Type B pancreatic cell (in vitro differentiated cells): Measurements from ENCODE around the gene ZDHHC20. TPM values are rescaled to one million over a fixed set of nuclear protein-coding genes. Genes with fewer than 3 reads are reported as not detected.
A peak's percentile ranks its signal among the peaks of the same experiment; 100 is the strongest.
"Not testable (repeated sequence)": the region's sequence is repeated elsewhere in the genome, so short reads cannot be mapped to it uniquely, and the experiment has no call there.

Experiments
- DNase-seq: peaks from one replicate; pipeline ENCODE4 v3.0.0; 2021; ENCODE audit warnings: mixed read lengths; ENCODE audit not compliant: unreplicated experiment; ENCODE audit errors: extremely low spot score
- H3K27ac Mint-ChIP-seq: 2 replicates; pipeline ENCODE4 v1.8.0; 2021; ENCODE audit warnings: mild to moderate bottlenecking, mixed read lengths
- H3K27me3 Mint-ChIP-seq: 2 replicates; pipeline ENCODE4 v1.8.0; 2021; ENCODE audit warnings: mixed read lengths
- H3K36me3 Mint-ChIP-seq: 2 replicates; pipeline ENCODE4 v1.8.0; 2021; ENCODE audit warnings: mixed read lengths
- H3K4me1 Mint-ChIP-seq: one replicate; pipeline ENCODE4 v1.8.0; 2021; ENCODE audit warnings: mixed read lengths; ENCODE audit not compliant: unreplicated experiment
- H3K4me3 Mint-ChIP-seq: 2 replicates; pipeline ENCODE4 v1.8.0; 2021; ENCODE audit warnings: mild to moderate bottlenecking, mixed read lengths
- H3K9me3 Mint-ChIP-seq: 2 replicates; pipeline ENCODE4 v1.8.0; 2021; ENCODE audit warnings: mixed read lengths
- total RNA-seq: library from RNA; stranded (reverse); gene quantifications from 2 replicates; pipeline ENCODE4 v1.2.1, GENCODE V29; 2021; ENCODE audit warnings: low replicate concordance
- TF ChIP-seq, protein P1 (sequence below): fragments of 200-600 bp; sonication (generic); conservative IDR thresholded peaks from 2 replicates; pipeline ENCODE4 v1.5.0; 2021; ENCODE audit warnings: antibody characterized with exemption, mild to moderate bottlenecking

The ZDHHC20 gene
- total RNA-seq, 1 donor from 2014 or later = 78.2 TPM

GRCh38 chr13:21399741-21400140 is 59.4 kb downstream of the ZDHHC20 start:
- TF ChIP-seq, protein P1, sequence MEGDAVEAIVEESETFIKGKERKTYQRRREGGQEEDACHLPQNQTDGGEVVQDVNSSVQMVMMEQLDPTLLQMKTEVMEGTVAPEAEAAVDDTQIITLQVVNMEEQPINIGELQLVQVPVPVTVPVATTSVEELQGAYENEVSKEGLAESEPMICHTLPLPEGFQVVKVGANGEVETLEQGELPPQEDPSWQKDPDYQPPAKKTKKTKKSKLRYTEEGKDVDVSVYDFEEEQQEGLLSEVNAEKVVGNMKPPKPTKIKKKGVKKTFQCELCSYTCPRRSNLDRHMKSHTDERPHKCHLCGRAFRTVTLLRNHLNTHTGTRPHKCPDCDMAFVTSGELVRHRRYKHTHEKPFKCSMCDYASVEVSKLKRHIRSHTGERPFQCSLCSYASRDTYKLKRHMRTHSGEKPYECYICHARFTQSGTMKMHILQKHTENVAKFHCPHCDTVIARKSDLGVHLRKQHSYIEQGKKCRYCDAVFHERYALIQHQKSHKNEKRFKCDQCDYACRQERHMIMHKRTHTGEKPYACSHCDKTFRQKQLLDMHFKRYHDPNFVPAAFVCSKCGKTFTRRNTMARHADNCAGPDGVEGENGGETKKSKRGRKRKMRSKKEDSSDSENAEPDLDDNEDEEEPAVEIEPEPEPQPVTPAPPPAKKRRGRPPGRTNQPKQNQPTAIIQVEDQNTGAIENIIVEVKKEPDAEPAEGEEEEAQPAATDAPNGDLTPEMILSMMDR = no peak
- Mint-ChIP-seq H3K4me1 (no peaks in the 10 kb centered on the region), H3K9me3 (no peaks in the 10 kb centered on the region), H3K27me3 (no peaks in the 10 kb centered on the region), H3K27ac (no peak overlapping the region), H3K4me3 (no peak overlapping the region), H3K36me3 (peaks cover 33% of the 10 kb centered on the region)
- DNase-seq = no peak

DNA sequence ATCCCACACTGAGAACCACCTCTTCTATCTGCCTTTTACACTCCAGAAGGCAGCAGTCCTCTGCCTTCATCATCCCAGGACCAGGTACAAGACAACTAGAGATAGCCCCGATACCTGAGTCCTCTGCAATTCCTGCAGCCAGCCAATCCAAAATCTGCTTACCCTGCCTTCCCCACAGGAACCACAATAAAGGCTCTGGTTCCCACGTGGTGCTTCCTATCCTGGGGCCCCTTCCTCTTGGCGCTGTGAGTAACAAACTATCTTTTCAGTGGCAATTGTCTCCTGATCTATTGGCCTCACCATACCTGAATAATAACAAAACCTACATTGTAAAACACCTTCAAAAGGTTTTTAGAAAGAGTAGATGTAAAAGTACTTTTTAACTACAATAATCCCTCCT is 63.1 kb downstream of the ZDHHC20 start:
- Mint-ChIP-seq H3K27ac (no peak overlapping the region), H3K27me3 (no peaks in the 10 kb centered on the region), H3K9me3 (no peaks in the 10 kb centered on the region), H3K36me3 (peaks cover 28% of the 10 kb centered on the region), H3K4me1 (no peaks in the 10 kb centered on the region), H3K4me3 (no peak overlapping the region)
- DNase-seq = no peak
- TF ChIP-seq, protein P1 = no peak

DNA sequence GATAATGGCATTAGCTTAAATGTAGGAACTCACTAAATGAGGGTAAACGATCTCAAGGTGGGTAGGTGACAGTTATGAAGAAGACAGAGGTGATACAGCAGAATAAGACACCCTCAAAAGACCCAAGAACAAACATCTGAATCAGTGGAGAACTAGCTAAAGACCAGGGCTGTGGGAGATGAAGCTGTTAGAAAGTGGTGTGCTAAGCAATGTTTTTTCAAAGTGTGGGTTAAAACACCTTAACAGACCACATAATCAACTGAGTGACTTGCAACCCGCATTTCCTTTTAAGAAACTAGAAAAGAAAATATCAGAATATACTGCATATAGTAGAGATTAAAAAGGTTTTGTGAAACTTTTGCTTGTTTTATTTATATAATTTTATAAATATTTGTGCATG is 70.0 kb downstream of the ZDHHC20 start:
- Mint-ChIP-seq H3K27me3 (no peaks in the 10 kb centered on the region), H3K27ac (no peak overlapping the region), H3K4me1 (no peaks in the 10 kb centered on the region), H3K9me3 (peaks cover 9% of the 10 kb centered on the region), H3K36me3 (peaks cover 43% of the 10 kb centered on the region), H3K4me3 (no peak overlapping the region)
- TF ChIP-seq, protein P1 = no peak
- DNase-seq = no peak

GRCh38 chr13:21385710-21386109 is 73.4 kb downstream of the ZDHHC20 start:
- Mint-ChIP-seq H3K36me3 (peaks cover 46% of the 10 kb centered on the region), H3K27ac (no peak overlapping the region), H3K4me3 (no peak overlapping the region), H3K9me3 (peaks cover 9% of the 10 kb centered on the region), H3K27me3 (no peaks in the 10 kb centered on the region), H3K4me1 (no peaks in the 10 kb centered on the region)
- DNase-seq = no peak
- TF ChIP-seq, protein P1 = no peak

DNA sequence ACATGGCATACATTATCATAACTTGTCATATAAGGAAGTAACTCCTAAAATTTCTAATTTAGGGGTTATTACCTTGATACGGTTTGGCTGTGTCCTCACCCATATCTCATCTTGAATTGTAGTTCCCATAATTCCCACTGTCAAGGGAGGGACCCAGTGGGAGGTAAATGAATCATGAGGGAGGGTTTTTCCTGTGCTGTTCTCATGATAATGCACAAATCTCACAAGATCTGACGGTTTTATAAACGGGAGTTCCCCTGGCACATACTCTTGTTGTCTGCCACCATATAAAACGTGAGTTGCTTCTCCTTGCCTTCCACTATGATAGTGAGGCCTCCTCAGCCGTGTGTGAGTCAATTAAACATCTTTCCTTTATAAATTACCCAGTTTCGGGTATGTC is 76.0 kb downstream of the ZDHHC20 start:
- H3K4me3 Mint-ChIP-seq = no peak overlapping the region
- H3K4me1 Mint-ChIP-seq = no peaks in the 10 kb centered on the region
- H3K9me3 Mint-ChIP-seq = peaks cover 9% of the 10 kb centered on the region
- TF ChIP-seq, protein P1 = no peak
- H3K27ac Mint-ChIP-seq = no peak overlapping the region
- H3K27me3 Mint-ChIP-seq = no peaks in the 10 kb centered on the region
- H3K36me3 Mint-ChIP-seq = peaks cover 29% of the 10 kb centered on the region
- no peak for DNase-seq

GRCh38 chr13:21376998-21377985 is 81.8 kb downstream of the ZDHHC20 start:
- not testable (repeated sequence) for DNase-seq, H3K27ac Mint-ChIP-seq, H3K4me1 Mint-ChIP-seq, H3K9me3 Mint-ChIP-seq, H3K27me3 Mint-ChIP-seq
- peak overlapping the region; percentile 55 for H3K4me3 Mint-ChIP-seq
- H3K36me3 Mint-ChIP-seq = peaks cover 19% of the 10 kb centered on the region
